DMS 273 (cell line): Measurements from ENCODE around the gene UBE2O.

Source experiments
- DNase-seq: peaks from one replicate; lab custom pipeline; 2025; ENCODE audit not compliant: unreplicated experiment; lab: John Stamatoyannopoulos, UW

The UBE2O gene

DNA sequence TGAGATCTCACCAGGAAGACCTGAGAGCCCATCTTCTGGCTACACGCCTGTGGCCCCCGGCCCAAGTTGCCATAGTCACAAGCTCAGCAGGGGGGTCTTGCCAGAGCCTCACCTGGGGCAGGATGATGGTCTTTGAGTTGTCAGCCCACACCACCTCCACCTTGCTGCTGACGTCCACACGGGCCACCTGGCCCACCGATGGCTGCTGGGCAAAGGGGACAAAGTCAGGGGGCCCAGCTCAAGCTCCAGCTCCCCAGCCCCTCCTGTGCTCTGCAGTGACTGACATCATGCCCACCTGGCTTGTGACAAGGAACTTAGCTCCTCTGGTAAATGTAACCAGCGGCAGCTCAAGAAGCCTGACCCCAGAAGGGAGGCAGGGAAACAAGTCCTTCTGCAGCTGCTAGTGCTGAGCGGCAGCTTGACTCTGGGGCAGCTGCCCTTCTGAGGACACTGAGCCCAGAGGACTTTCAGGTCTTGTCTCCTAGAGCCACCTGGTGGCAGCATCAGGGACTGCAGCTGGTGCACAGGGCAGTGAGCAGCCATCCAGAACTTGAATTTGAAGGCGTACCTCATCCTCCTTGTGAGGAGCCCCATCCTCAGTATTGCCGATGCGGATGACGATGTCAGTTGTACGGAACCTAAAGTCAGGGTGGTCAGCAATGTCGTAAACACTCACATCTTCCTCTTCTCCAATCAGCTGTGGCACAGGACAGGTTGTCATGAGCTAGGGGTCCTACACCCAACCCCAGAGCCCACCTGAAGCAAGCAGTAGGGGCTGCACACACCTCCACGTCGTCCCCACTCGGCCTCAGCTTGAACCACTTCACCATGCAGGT lies 55.0 kb downstream of the UBE2O start:
- peak; percentile 94 for DNase-seq

DNA sequence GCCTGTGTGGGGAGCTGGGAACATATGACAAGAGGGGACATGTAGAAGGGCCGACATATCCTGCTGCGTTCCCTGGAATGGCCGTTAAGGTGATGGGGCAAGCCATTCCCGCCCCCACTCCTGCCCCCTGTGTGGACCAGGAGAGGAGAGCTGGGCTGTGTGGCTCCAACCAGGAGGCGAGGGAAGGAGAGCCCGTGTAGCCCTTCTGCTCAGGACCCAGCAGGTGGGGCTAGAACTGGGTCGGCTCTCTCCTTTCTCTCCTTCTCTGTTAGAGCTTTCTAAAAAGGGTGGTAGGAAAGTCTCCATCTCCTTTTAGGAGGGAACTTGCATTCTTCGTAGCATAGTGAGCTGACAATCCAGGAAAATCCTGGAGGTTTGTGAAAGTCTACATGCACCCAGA lies 55.8 kb downstream of the UBE2O start:
- DNase-seq, result no peak

DNA sequence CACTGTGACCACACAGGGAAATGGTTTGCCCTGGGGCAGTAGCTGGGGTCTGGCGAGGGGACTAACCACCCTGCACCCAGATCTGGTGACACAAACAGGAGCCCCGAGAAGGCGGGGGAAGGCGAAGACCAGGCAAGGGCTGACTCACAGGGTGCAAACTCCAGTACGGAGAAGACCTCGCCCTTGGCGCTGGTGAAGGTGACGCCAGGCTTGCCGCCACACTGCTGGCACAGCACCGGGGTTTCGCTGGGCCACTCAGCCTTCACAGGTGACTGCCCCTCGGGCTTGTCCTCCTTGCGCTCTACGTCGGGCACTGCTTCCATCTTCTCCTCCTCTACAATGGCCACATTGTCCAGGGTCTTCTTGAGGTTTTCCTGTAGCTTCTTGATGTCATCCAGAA lies 57.0 kb downstream of the UBE2O start:
- DNase-seq, result no peak

DNA sequence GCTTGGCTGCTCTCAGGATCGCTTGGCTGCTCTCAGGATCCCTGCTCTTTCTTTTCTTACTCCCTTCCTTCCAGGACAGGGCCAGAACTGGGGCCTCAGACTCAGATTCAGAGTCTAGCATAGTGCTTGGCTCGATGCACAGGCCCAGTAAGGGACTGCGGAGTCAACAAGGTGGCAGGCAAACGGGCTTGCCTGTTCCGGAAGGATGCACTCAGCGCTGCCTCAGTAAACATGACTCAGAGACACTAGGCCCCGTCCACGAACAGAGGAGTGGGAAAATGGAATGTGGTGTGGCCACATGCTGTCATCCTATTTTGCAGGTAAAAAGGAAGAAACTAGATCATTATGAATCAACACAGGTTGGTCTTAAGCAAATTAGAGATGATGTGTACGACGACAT lies 58.8 kb downstream of the UBE2O start:
- DNase-seq, result no peak

DNA sequence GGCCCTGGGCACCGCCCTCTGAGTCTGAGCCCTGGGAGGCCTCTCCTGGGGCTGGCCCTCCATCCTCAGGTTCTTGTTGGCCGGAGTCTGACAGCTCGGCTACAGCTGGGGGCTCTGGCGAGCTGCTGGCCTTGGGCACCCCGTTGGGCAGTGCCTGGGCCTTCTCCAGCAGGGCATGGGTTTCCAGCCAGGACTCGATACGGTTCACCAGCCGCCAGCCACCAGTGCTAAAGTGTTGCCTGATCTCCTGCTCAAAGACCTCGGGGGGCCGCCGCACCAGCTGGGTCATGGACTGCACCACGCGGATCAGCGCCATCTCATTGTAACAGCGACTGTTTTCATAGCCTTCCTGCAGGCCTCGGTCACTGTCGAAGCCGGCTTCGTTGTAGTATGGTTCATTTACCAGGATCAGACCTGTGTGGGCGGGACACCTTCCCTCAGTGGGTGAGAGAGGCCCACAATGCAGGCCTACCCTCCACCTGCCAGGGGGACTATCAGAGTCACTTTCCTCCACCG lies 61.7 kb downstream of the UBE2O start:
- no peak for DNase-seq

DNA sequence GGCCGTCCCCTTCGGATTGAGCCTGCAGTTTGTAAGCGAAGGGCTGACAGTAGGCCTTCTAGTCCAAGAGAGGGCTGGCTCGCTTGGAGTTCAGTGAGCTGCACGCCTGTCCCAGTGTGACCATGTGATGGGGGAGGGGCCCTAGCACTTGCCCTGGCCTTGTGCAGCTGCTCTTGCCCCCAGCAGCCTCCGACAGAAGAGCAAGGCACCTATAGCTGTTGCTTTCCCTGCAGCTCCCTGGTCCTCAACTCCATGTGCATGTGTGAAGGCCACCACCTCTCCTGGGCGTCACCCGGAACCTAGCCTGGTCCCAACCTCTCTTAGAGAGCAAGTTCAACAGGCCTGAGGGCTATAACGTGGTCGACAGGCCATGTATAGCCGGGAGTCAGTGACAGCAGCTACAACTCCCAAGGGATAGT lies 62.9 kb downstream of the UBE2O start:
- DNase-seq, result no peak

DNA sequence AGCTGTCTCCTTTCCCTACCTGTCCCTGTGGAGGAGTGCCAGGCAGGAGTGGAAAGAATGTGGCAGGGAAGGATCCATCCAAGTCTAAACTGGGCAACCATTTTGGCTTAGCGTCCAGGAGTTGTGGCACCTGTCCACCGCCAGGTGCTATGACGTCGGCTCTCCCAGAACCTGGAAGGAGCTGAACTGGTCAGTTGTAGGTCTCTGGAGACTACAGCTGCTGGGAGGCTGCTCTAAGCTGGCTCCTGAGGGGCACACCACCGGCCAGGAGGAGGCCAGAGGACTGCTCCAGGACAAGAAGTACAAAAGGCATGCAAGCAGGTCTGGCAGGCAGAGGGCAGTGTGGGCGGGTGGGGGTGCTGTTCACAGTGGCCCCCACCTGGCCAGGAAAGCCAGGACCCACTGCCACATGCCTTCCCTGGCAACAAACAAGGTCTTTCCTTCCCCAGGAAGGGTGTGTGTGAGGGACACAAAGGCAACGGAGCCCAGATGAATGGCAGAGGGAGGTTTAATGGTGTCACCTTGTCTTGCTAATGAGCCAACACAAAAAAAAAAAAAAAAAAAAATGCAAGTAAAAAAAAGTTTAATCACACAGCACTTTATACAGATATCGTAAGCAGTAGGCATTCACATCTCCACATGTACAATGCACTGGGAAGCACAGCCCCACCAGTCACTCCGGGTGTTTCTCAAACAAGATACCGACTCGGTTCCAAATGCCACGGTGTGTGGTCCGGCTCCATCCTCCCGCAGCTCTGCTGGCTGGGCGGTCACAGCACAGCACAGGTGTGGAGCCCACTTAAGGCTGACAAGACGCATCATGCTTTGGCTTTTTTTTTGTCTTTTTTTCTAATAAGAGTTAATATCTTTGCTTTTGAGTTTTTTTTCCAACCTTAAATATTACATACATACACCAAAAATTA lies 63.7 kb downstream of the UBE2O start:
- no peak for DNase-seq

DNA sequence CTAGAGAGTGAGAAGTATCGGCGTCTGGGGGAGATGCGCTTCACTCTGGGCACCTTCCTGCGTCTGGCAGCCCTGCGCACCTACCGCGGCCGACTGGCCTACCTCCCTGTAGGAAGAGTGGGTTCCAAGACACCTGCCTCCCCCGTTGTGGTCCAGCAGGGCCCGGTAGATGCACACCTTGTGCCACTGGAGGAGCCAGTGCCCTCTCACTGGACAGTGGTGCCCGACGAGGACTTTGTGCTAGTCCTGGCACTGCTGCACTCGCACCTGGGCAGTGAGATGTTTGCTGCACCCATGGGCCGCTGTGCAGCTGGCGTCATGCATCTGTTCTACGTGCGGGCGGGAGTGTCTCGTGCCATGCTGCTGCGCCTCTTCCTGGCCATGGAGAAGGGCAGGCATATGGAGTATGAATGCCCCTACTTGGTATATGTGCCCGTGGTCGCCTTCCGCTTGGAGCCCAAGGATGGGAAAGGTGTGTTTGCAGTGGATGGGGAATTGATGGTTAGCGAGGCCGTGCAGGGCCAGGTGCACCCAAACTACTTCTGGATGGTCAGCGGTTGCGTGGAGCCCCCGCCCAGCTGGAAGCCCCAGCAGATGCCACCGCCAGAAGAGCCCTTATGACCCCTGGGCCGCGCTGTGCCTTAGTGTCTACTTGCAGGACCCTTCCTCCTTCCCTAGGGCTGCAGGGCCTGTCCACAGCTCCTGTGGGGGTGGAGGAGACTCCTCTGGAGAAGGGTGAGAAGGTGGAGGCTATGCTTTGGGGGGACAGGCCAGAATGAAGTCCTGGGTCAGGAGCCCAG lies 65.8 kb downstream of the UBE2O start:
- no peak for DNase-seq

DNA sequence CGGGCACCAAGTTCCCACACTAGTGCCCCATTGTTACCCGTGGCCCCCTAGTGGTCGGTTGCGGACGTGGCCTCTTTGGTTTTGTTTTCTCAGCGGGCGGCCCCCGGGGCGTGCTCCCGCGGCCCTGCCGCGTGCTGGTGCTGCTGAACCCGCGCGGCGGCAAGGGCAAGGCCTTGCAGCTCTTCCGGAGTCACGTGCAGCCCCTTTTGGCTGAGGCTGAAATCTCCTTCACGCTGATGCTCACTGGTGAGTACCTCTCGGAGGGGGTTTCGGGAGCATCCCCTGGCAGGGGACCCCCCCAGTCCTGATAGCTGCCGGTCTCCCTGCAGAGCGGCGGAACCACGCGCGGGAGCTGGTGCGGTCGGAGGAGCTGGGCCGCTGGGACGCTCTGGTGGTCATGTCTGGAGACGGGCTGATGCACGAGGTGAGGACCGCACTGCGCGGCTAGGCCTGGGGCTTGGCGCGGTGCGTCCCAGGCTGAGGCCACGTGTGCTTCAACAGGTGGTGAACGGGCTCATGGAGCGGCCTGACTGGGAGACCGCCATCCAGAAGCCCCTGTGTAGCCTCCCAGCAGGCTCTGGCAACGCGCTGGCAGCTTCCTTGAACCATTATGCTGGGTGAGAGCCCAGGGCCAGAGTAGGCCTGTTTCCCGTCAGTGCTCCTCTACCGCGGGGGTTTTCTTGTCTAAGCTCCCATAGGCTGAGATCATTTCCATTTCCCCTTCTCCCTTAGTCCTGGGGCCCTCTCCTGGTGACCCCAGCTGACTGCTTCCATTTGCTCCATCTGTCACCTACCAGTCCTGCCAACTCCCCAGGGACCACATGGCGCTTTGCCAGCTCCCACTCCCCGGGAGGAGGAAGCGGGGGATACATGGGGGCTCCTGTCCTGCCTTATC lies 66.8 kb downstream of the UBE2O start:
- peak; percentile 93 for DNase-seq

DNA sequence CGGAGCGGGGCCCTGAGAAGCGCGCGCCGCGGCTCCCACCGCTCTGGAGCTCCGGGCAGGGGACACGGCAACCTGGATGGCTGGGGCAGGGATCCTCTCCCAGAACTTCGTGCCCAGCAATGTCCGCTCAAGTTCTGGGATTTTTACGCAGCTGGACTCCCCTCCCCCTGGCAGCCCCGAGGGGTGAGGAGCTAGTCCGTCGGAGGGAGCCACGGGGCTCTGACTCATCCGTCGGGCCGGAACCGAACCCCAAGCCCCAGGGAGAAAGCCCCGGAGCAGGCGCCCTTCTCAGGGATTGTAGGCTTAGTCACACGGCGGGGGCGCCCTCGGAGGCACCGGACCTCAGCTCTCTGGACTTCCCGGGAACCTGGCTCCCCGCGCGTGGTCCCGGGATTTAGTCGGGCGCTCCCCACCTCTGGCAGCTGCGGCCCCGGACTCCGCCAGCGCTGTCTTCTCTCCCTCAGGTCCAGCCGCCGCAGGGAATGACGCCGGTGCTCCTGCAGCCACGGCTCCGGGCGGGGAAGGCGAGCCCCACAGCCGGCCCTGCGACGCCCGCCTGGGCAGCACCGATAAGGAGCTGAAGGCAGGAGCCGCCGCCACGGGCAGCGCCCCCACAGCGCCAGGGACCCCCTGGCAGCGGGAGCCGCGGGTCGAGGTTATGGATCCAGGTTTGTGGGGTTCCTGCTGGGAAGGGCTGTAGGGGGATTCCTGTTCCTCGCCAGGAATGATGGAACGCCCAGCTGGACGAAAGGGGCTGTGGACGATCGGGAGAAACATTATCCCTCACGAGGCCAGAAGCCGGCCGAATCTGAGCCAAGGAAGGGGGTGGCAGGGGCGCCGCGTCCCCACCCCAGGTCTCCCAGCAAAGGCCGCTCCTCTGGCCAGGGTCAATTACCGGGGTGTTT lies 67.7 kb downstream of the UBE2O start:
- peak; percentile 75 for DNase-seq

DNA sequence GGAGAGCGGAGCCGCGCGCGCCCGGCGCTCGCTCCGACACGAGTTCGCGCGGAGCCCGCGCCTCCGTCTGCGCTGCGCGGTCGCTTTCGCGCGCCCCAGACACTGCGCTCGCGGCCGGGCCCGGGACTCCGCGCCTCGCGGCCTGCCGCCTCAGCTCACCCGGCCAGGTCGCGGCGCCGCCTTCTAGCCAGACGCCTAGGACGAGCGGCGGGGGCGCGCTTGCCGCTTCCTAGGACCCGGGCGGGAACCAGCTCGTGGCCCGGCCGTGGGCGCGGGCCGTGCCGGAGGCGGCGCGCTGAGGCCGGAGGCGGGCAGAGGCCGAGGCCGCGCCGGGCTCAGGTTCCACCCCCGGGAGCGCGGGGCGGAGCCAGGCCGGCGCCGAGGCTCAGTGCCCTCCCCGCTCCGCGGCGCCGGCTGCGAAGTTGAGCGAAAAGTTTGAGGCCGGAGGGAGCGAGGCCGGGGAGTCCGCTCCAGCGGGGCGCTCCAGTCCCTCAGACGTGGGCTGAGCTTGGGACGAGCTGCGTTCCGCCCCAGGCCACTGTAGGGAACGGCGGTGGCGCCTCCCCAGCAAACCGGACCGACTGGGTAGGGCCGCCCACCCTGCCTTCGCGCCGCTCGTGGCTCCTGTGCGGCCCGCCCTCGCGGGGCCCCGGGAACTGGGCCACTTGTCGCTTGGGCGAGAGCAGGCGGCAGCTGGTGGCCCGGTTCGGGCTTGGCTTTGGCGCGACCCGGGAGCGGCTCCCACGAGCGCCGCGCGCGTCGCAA lies 68.5 kb downstream of the UBE2O start, which contains the start of gene SPHK1:
Gene SPHK1, plus strand, starts transcription at position 388 of the 765 bp plus-strand sequence. CDS start 1,036 bp downstream, outside the sequence.
- peak; percentile 94 for DNase-seq

DNA sequence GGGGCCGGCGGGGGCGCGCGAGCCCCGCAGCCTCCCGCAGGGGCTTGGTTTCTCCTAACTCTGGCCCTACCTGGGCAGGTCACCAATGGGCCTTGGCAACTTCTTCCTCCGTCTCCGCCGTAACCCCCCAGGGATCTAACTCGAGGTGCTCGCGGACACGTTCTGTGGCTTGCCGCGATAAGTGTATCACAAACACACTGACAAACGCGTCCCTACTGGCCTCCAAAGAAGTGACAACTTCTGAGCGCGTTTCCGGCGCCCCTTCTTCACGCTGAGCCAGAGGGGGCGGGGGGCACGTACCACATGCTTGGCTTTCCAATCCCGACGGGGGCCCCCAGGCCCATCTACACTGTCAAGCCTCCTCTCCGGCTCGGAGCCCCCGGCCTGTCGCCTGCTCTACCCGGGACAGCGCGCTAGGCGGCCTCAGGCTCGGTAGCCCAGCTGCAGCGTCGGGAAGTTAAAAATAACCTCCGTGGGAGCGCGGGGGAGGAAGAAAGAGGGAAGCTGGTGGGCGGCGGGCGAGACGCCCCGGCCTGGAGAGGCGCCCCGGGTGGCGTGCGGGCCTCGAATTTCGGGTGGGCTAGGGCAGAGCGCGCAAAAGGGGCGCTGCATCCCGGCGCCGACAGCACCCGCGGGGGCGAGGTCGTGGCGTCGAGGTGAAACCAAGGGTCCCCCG lies 69.3 kb downstream of the UBE2O start:
- peak; percentile 74 for DNase-seq

DNA sequence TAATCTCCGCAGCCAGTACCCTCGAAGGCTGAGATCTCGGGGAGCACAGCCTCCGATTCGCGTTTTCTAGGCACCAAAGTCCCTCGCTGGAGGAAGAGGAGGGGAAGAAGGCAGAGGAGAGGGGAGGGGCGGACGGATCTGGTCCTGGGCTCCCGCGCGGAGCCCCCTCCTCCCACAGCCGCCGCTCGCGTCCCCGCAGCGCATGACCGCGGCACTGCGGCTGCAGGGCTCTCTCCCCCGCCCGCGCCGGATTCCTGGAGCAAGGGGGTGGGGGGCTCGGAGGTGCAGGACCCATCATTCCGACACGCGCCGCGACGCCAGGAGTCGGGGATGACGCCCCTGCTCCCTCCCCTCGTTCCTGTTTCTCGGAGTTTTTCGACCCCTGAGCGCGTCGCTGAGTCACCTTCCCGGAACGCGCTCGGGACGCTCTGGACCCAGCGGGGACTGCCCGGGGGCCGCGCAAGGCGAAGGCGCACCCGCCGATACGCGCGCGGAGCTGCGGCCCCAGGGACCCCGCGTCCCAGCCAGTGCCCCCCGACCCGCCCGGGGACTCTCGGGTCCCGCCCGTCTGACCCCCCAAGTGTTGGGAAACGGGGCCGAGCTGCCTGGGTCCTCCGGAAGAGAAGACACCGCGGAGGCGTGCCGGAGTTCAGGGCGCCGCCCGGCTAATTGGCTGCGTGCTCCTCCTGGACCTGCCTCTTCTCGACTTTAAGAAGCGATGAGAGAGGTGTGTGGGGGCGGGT lies 70.0 kb downstream of the UBE2O start:
- peak; percentile 76 for DNase-seq

DNA sequence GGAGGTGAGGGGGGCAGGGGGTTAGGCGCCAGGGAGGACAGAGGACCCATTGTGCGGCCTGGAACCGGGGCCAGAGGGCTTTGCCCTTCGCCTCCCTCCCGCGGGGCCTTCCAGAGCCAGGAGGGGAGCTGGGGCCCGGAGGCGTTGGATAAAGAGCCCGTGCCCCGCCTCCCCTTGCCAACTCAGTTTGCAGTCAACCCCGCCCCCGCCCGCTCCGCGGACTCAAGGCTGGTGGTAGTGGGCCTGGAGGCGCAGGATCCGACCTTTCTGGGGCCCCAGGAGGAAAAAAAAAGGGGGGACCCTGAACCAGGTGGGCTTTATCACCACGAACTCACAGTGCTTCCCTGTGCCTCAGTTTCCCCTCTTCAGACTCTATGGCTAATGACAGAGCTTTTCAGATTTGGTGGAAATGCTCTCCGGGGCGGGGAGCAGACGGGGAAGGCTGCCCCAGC lies 70.6 kb downstream of the UBE2O start:
- DNase-seq, result no peak

DNA sequence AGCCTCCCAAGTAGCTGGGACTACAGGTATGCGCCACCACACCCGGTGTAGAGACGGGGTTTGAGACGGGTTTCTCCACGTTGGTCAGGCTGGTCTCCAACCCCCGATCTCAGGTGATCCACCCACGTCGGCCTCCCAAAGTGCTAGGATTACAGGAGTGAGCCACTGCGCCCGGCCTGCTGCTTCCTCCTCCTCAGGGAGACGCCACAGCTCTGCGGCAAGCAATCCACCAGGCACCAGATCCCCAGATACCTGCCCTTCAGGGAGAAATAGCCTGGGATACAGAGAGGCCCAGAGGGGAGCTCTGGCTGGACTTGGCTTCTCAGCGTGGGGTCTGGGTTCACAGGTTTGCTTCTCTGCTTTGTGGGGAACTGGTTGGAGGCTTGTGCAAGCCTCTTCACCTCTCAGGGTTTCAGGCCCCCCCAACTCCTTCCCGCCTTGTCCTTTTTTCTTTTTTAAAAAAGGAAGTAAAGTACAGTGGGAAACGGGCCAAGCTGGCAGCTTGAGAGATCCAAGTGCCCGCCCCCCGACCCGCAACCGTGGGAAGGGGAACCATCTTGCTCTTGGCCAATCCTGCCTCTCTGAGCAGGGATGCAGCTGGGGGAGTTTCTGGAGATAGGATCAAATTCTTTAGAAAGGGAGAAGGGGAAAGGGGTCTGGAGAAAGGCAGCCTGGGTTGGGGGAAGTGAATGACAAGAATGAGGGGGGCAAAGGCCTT lies 71.2 kb downstream of the UBE2O start:
- DNase-seq, result peak; percentile 52
